Left ventricle myocardium inferior (tissue), 1 donor: ENCODE results near the gene THSD7A. TPM values are rescaled to one million over a fixed set of nuclear protein-coding genes. Genes with fewer than 3 reads are reported as not detected.
A peak's percentile ranks its signal among the peaks of the same experiment; 100 is the strongest.

ENCODE experiments used
- DNase-seq: peaks from one replicate; pipeline ENCODE4 v3.0.0-alpha.2; 2020
- H3K27ac ChIP-seq: fragments of 200-600 bp; replicated peaks from 2 replicates; pipeline ENCODE4 v1.8.0; 2021
- H3K27me3 ChIP-seq: fragments of 200-600 bp; 2 replicates; pipeline ENCODE4 v1.8.0; 2021; ENCODE audit warnings: low read depth
- H3K36me3 ChIP-seq: fragments of 200-600 bp; 2 replicates; pipeline ENCODE4 v1.8.0; 2021
- H3K4me1 ChIP-seq: fragments of 200-600 bp; 2 replicates; pipeline ENCODE4 v1.8.0; 2021
- H3K4me3 ChIP-seq: fragments of 200-600 bp; 2 replicates; pipeline ENCODE4 v1.8.0; 2021; ENCODE audit warnings: mild to moderate bottlenecking, moderate library complexity
- H3K9me3 ChIP-seq: fragments of 200-600 bp; replicated peaks from 2 replicates; pipeline ENCODE4 v1.8.0; 2021
- intact Hi-C: fragments of 100-400 bp; cut with micrococcal nuclease; formaldehyde crosslinking; loops from one replicate; pipeline ENCODE4 v1.11.0; 2022
- total RNA-seq: library from RNA; stranded (reverse); fragmentation: NEBNext Ultra II Directional; extraction: Animal tissue kit (Norgen Biotek cat#: 25700); gene quantifications from one replicate; pipeline ENCODE4 v1.2.1, GENCODE V29; 2021
- TF ChIP-seq, protein P1 (sequence below): fragments of 200-600 bp; IDR thresholded peaks from 2 replicates; pipeline ENCODE4 v1.8.0; 2021; ENCODE audit warnings: antibody characterized with exemption, mild to moderate bottlenecking, borderline replicate concordance
- donor health status: DM: no; HTN: yes; CAD: no; lungs with severe emphysema.

Gene THSD7A
- total RNA-seq, 1 donor from 2014 or later = 1.6 TPM

DNA sequence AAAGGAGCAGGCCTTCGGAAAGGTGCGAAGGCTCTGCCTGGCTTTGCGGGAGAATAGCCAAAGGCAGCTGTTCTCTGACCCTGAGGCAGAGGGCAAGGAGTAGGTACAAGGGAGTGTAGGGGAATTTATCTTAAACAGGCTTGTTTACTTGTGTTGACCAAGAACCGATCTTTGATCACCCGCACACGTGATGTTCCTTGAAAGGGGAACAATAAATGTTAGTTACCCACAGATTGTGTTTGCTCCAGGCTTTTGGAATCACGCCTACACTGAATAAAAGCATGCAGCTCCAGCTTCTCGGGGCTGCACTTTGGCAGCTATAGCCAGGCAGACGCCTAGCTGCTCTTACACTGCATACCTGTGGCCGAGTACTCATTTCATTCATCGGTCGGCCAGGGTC lies 437.6 kb downstream of the THSD7A start:
- Histone ChIP-seq H3K9me3 (peaks cover 39% of the 10 kb centered on the region), H3K4me1 (no peaks in the 10 kb centered on the region), H3K4me3 (no peak overlapping the region), H3K36me3 (peaks cover 4% of the 10 kb centered on the region), H3K27ac (no peak overlapping the region), H3K27me3 (no peaks in the 10 kb centered on the region)
- TF ChIP-seq, protein P1, sequence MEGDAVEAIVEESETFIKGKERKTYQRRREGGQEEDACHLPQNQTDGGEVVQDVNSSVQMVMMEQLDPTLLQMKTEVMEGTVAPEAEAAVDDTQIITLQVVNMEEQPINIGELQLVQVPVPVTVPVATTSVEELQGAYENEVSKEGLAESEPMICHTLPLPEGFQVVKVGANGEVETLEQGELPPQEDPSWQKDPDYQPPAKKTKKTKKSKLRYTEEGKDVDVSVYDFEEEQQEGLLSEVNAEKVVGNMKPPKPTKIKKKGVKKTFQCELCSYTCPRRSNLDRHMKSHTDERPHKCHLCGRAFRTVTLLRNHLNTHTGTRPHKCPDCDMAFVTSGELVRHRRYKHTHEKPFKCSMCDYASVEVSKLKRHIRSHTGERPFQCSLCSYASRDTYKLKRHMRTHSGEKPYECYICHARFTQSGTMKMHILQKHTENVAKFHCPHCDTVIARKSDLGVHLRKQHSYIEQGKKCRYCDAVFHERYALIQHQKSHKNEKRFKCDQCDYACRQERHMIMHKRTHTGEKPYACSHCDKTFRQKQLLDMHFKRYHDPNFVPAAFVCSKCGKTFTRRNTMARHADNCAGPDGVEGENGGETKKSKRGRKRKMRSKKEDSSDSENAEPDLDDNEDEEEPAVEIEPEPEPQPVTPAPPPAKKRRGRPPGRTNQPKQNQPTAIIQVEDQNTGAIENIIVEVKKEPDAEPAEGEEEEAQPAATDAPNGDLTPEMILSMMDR = no peak
- intact Hi-C loops = no loop called here
- DNase-seq = no peak

DNA sequence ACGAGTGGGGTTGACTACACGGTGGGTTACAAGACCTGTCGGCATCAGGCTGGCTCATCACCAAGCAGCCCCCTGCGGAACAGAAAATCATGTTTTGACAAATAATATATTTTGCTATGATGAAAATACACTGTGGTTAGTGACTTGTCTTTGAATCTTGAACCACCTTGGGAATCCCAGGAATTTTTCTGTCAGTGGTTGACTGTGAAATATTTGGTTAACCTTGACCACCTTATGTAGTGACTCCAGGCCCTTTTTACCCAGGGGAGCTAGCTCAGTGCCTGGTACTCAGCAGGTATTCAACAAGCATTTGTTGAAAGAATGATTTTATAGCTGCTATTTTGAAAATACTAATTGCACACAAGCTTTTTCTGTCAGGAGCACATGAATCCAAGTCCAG lies 452.4 kb downstream of the THSD7A start:
- H3K36me3 ChIP-seq = no peaks in the 10 kb centered on the region
- DNase-seq = no peak
- intact Hi-C loops = no loop called here

DNA sequence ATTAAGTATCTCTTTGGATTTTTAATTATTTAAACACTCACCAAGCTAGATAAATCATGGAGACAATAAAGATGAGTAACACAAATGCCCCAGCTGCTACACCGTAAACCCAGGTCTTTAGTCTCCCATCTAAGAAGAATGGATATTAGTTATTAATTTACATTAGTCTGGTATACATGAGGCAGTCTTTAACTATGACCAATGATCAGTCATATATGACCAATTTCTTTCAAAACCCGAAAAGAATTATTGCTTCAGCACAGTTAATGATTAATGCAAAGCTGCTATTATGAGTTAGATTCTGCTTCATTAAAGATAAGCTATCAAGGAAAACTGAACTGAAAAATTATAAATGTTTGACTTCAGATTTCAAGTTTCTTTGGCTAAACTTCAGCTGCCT lies 455.5 kb downstream of the THSD7A start:
- TF ChIP-seq, protein P1 = no peak
- no peaks in the 10 kb centered on the region for H3K4me1 ChIP-seq
- no peak for DNase-seq
- H3K36me3 ChIP-seq = no peaks in the 10 kb centered on the region
- H3K27ac ChIP-seq = no peak overlapping the region
- intact Hi-C loops = no loop called here
- H3K27me3 ChIP-seq = no peaks in the 10 kb centered on the region
- H3K4me3 ChIP-seq = no peak overlapping the region
- H3K9me3 ChIP-seq = no peaks in the 10 kb centered on the region

More for the DNA sequence above, 452.4 kb downstream of the THSD7A start:
- Histone ChIP-seq H3K27ac (no peak overlapping the region), H3K4me1 (no peaks in the 10 kb centered on the region), H3K4me3 (no peak overlapping the region), H3K27me3 (no peaks in the 10 kb centered on the region), H3K9me3 (no peaks in the 10 kb centered on the region)
- TF ChIP-seq, protein P1 = no peak

DNA sequence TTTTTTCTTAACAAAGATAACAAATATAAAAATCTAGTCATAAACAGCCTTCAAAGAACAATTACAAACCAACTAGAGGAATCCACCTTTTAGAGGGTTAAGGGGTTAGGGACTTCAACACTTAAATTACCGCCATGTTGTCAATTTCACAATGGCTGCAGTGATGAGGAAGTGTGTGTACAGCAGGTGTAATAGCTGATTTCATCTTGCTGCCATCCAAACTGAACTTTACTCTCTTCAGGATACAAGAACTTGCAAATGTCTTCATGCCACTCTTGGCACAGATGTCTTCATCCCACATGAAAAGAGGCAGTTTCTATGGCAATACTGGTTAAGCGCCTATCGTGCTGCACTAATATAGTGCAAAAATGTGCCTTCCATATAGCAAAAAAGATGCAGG lies 457.4 kb downstream of the THSD7A start:
- H3K9me3 ChIP-seq = no peaks in the 10 kb centered on the region
- no peak overlapping the region for H3K27ac ChIP-seq
- H3K36me3 ChIP-seq = no peaks in the 10 kb centered on the region
- DNase-seq = no peak
- H3K4me3 ChIP-seq = no peak overlapping the region
- TF ChIP-seq, protein P1 = no peak
- H3K27me3 ChIP-seq = no peaks in the 10 kb centered on the region
- intact Hi-C loops = no loop called here
- no peaks in the 10 kb centered on the region for H3K4me1 ChIP-seq

DNA sequence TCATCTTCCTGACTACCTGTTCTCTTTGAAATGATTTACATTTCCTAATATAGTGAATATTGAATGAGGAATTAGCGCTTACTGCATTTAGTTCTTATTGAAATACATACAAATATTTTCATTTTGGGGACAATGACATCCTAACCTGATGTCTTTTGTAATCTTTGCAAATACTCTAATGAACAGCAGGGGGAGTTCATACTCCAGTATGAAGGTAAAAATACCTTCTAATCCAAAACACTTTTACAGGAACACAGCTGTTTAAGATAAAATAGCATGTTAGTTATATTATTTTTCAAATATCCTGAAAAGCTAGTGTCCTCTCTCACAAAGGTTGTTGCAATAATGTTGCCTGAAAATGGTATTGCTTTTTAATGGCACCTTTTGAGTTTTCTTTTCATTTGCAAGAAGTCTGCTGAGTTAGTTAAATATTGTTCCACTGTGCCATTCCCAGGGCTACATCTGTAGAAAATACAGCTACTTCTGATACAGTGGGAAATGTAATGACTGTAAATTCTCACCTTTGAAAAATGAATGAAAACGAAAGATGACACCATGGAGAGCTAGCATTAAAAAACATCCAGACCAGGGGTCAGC lies 458.4 kb downstream of the THSD7A start:
- Histone ChIP-seq H3K36me3 (no peaks in the 10 kb centered on the region), H3K27ac (no peak overlapping the region), H3K4me3 (no peak overlapping the region), H3K27me3 (no peaks in the 10 kb centered on the region), H3K9me3 (no peaks in the 10 kb centered on the region), H3K4me1 (no peaks in the 10 kb centered on the region)
- intact Hi-C loops = no loop called here
- TF ChIP-seq, protein P1 = peak; percentile 47
- no peak for DNase-seq
